Heart left ventricle (tissue), 16 donors: Measurements from ENCODE around the gene ZBTB38. TPM values are rescaled to one million over a fixed set of nuclear protein-coding genes. Genes with fewer than 3 reads are reported as not detected.

Source experiments
- ATAC-seq, 4 donors: fragments of 200-7000 bp; cut with Tn5 transposase; one replicate each; pipeline ENCODE4 v1.9.1; 2020 to 2022; ENCODE audit warnings: moderate library complexity in 4 of 4, mild to moderate bottlenecking in 3 of 4, moderate number of reproducible peaks in 1 of 4
- DNase-seq, 5 donors: peaks; one replicate each; pipeline ENCODE4 v3.0.0-alpha.2; 2020
- H3K27ac ChIP-seq, 12 donors: fragments of 200-600 bp; sonication (generic) in 4 of 12; one replicate each; pipeline versions ENCODE4 v1.5.0 to v1.8.0; 2016 to 2022; ENCODE audit warnings: mild to moderate bottlenecking in 2 of 12
- H3K27me3 ChIP-seq, 9 donors: fragments of 200-600 bp; sonication (generic) in 2 of 9; one replicate each; pipeline versions ENCODE4 v1.5.1 to v1.8.0; 2016 to 2022; ENCODE audit warnings: mild to moderate bottlenecking in 3 of 9
- H3K36me3 ChIP-seq, 9 donors: fragments of 200-600 bp; sonication (generic) in 2 of 9; one replicate each; pipeline versions ENCODE4 v1.5.0 to v1.8.0; 2018 to 2022; ENCODE audit warnings: mild to moderate bottlenecking in 2 of 9
- H3K4me1 ChIP-seq, 12 donors: fragments of 200-600 bp; sonication (generic) in 4 of 12; one replicate each; pipeline versions ENCODE4 v1.5.0 to v1.8.0; 2016 to 2022; ENCODE audit warnings: mild to moderate bottlenecking in 3 of 12
- H3K4me3 ChIP-seq, 12 donors: fragments of 200-600 bp; sonication (generic) in 4 of 12; one replicate each; pipeline versions ENCODE4 v1.5.0 to v1.8.0; 2017 to 2022; ENCODE audit warnings: mild to moderate bottlenecking in 9 of 12, moderate library complexity in 4 of 12
- H3K9me3 ChIP-seq, 12 donors: fragments of 200-600 bp; sonication (generic) in 4 of 12; one replicate each; pipeline versions ENCODE4 v1.5.0 to v1.8.0; 2016 to 2022; ENCODE audit warnings: mild to moderate bottlenecking in 1 of 12
- CTCF ChIP-seq, 12 donors: fragments of 200-600 bp; sonication (generic) in 4 of 12; IDR thresholded peaks; one replicate each; pipeline versions ENCODE4 v1.5.0 to v1.8.0; 2018 to 2022; ENCODE audit warnings: antibody characterized with exemption in 12 of 12, mild to moderate bottlenecking in 5 of 12
- POLR2A ChIP-seq, 2 donors: fragments of 450-650 bp; IDR thresholded peaks; one replicate each; pipeline ENCODE4 v1.6.1; 2017; ENCODE audit warnings: antibody characterized with exemption in 2 of 2, mild to moderate bottlenecking in 2 of 2, moderate library complexity in 2 of 2
- WGBS, 4 donors: extraction: QIAGEN DNeasy Blood & Tissue Kit in 2 of 4; methylation state at CpG; one replicate each; pipeline versions ENCODE4 v1.1.5 to v1.1.7; 2013 to 2018; 5-methylcytosine and 5-hydroxymethylcytosine counted together
- intact Hi-C, 10 donors: fragments of 100-400 bp; cut with DNase I; formaldehyde crosslinking; loops; one replicate each; pipeline versions ENCODE4 v1.11.1 to v1.14.2; 2022
- polyA plus RNA-seq, 2 donors: library from polyadenylated mRNA; stranded (reverse); fragments of 200-250 nt; gene quantifications; one replicate each; pipeline ENCODE4 v1.2.3, GENCODE V29; 2013
- total RNA-seq, 9 donors: library from RNA; depleted of rRNA in 2 of 9; stranded (reverse); fragments of >200 nt in 2 of 9; fragmentation: NEBNext Ultra II Directional in 3 of 9; extraction: Animal tissue kit (Norgen Biotek cat#: 25700) in 3 of 9; gene quantifications; one replicate each; pipeline versions ENCODE4 v1.1.0 to v1.2.4, GENCODE V29; 2016 to 2023
- donor health status: ischemic (EF 13 %, LVEDD 7.1; RV severe dilation, severe dysfunction).
- donor health status: healthy with polysubstance abuse.
- donor health status: DM: no; HTN: yes; CAD: no.
- donor health status: DM: no; HTN: no; CAD: no.
- donor health status: ischemic (EF 25% LVEDD 6.9; RV normal size, moderate dysfunction).
- donor health status: ischemic (EF 25% LVEDD 5.7; RV mildly dilated, moderate dysfunction).
- donor health status: healthy.
- donor health status: DM: yes; HTN: yes; CAD: no.
- donor health status: ischemic (EF 35%, LVEDD 5.7; RV mildly dilated, moderate dysfunction).
- donor health status: nonischemic (EF 11% LVEDD 7.7; RV severe dilation, severe dysfunction).
- donor health status: DM: yes; HTN: yes; CAD: no.
- donor health status: PGD.
- donor health status: ischemic (EF 29% LVEDD 5.4; RV normal size, mild dysfunction).
- donor health status: nonischemic (EF 23%, LVEDD 6.1; RV moderate dilation, normal function).

Gene ZBTB38
- total and polyA plus RNA-seq, 11 donors, result 15.5 to 189 (median 128) TPM

GRCh38 chr3:141414800-141415462, 46.6 kb downstream of the ZBTB38 start:
- peaks cover 10 to 97% (median 89%) of the 10 kb centered on the region in 12 donors for H3K4me1 ChIP-seq
- no peak for ATAC-seq
- WGBS, 4 donors, result 92 to 95% (median 93%) methylated on average over 5 of the region's 5 CpGs
- TF ChIP-seq CTCF (IDR thresholded peaks at IDR 0.05), result no peak
- no peak for TF ChIP-seq POLR2A (IDR thresholded peaks at IDR 0.05)
- no peaks in the 10 kb centered on the region for H3K9me3 ChIP-seq
- H3K36me3 ChIP-seq, result peaks cover 0 to 66% (median 46%) of the 10 kb centered on the region in 9 donors
- intact Hi-C loops, result loop anchor here in 1 of 10 donors (5.0 kb wide), 1 partner anchor 32 kb away; no protein-coding TSS in a partner anchor
- no peak for DNase-seq
- H3K27ac ChIP-seq, result peak overlapping the region in 11 of 12 donors; percentile 93 to 99 (median 98)
- H3K27me3 ChIP-seq, result no peaks in the 10 kb centered on the region
- H3K4me3 ChIP-seq, result no peak overlapping the region

- TF ChIP-seq POLR2A (IDR thresholded peaks at IDR 0.05) (no peak), CTCF (IDR thresholded peaks at IDR 0.05) (no peak)
- Histone ChIP-seq H3K9me3 (no peaks in the 10 kb centered on the region), H3K36me3 (peaks cover 0 to 66% (median 46%) of the 10 kb centered on the region in 9 donors), H3K27ac (peak overlapping the region in 10 of 12 donors; percentile 0 to 99 (median 98)), H3K4me3 (no peak overlapping the region), H3K27me3 (no peaks in the 10 kb centered on the region), H3K4me1 (peaks cover 8 to 97% (median 88%) of the 10 kb centered on the region in 12 donors)
- 67 to 77% (median 72%) methylated on average over 3 of the region's 3 CpGs for WGBS, 4 donors
- DNase-seq (no peak), ATAC-seq (no peak)
- intact Hi-C loops, result no loop called here
Measured at GRCh38 chr3:141415953-141416352, 47.6 kb downstream of the ZBTB38 start.

Other genes starting within 250 kb of the ZBTB38 start
- 10 to 100 TPM; 15.1 to 30.6 (median 21.2) TPM for gene PXYLP1, start 136.7 kb upstream of the ZBTB38 start, total RNA-seq
- 10 to 100 TPM in 1 of 2 donors, 1 to 10 TPM in 1; 7.3 to 27.7 TPM for gene PXYLP1, start 136.7 kb upstream of the ZBTB38 start, polyA plus RNA-seq
- gene RASA2, start 118.5 kb downstream of the ZBTB38 start, total RNA-seq, result 10 to 100 TPM in 1 of 9 donors, 1 to 10 TPM in 8; 2.2 to 12.3 (median 4.2) TPM
- gene RASA2, start 118.5 kb downstream of the ZBTB38 start, polyA plus RNA-seq, result 1 to 10 TPM; 2.0 to 2.2 TPM